Thoracic aorta (tissue), 2 donors: ENCODE results near the gene FOXJ1. TPM values are rescaled to one million over a fixed set of nuclear protein-coding genes. Genes with fewer than 3 reads are reported as not detected.

ENCODE experiments used
- ATAC-seq: fragments of 150-250 bp; one replicate; pipeline ENCODE4 v1.8.0; 2017; ENCODE audit warnings: low read depth; ENCODE audit not compliant: insufficient number of reproducible peaks, low FRiP score
- DNase-seq: peaks from one replicate; pipeline ENCODE4 v3.0.0-alpha.2; 2020; ENCODE audit warnings: low spot score
- H3K27ac ChIP-seq, 2 donors: fragments of 200-600 bp; sonication (generic); 1 replicate in 1 of 2; 2 replicates in 1 of 2; pipeline ENCODE4 v1.5.1; 2016; ENCODE audit warnings: mild to moderate bottlenecking in 2 of 2, moderate library complexity in 2 of 2
- H3K27me3 ChIP-seq: fragments of 200-600 bp; sonication (generic); replicated peaks from 2 replicates; pipeline ENCODE4 v1.6.0; 2016; ENCODE audit warnings: mild to moderate bottlenecking; ENCODE audit not compliant: insufficient read depth
- H3K36me3 ChIP-seq: fragments of 200-600 bp; sonication (generic); one replicate; pipeline ENCODE4 v1.5.1; 2016
- H3K4me1 ChIP-seq, 2 donors: fragments of 200-600 bp; sonication (generic); 1 replicate in 1 of 2; 2 replicates in 1 of 2; pipeline versions ENCODE4 v1.5.1 to v1.6.0; 2016; ENCODE audit warnings: low read depth in 2 of 2, mild to moderate bottlenecking in 1 of 2; ENCODE audit not compliant: control insufficient read depth in 1 of 2
- H3K4me3 ChIP-seq: fragments of 200-600 bp; sonication (generic); 2 replicates; pipeline ENCODE4 v1.5.1; 2016; ENCODE audit warnings: mild to moderate bottlenecking
- H3K9me3 ChIP-seq: fragments of 200-600 bp; sonication (generic); 2 replicates; pipeline ENCODE4 v1.5.1; 2016
- total RNA-seq, 2 donors: library from RNA; depleted of rRNA; stranded (reverse); fragments of >200 nt; gene quantifications; one replicate each; pipeline versions ENCODE4 v1.1.0 to v1.2.3, GENCODE V29; 2016
- TF ChIP-seq, protein P1 (sequence below): fragments of 200-600 bp; sonication (generic); IDR thresholded peaks from one replicate; pipeline ENCODE4 v1.5.1; 2019; ENCODE audit warnings: antibody characterized with exemption

FOXJ1 gene
- total RNA-seq, 2 donors from 2014 or later: not detected

DNA sequence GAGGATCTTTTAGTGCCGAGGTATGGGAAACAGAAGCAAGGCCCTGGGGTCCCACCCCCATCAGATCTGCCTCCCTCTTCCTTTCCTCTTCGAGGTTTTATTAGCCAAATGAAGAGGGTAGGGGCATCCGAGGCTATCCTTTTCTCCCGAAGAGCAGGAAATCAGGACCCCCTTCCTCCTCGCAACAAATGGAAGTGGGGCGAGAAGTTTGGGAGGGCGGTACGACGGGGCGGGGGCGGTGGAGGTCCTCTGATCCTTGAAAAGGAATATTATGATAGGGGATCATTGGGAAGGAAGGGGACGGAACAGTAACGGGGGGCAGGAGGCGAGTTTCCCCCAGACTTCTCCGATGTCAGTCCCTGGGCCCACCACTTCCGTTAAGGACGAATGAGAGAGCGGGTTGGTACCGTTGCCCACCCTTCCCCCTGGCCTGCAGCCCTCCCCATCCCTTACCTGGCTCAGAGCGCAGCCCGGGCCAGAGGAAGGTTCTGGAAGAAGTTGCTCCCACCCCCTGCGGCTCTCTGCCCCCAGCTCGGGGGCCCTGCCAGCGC, 309 bp downstream of the FOXJ1 start:
- Histone ChIP-seq H3K36me3 (no peaks in the 10 kb centered on the region), H3K27ac (no peak overlapping the region), H3K27me3 (peaks cover 17% of the 10 kb centered on the region), H3K9me3 (no peaks in the 10 kb centered on the region), H3K4me1 (peaks cover 0 to 42% of the 10 kb centered on the region in 2 donors), H3K4me3 (peak overlapping the region; percentile 77)
- no peak for ATAC-seq
- TF ChIP-seq, protein P1, sequence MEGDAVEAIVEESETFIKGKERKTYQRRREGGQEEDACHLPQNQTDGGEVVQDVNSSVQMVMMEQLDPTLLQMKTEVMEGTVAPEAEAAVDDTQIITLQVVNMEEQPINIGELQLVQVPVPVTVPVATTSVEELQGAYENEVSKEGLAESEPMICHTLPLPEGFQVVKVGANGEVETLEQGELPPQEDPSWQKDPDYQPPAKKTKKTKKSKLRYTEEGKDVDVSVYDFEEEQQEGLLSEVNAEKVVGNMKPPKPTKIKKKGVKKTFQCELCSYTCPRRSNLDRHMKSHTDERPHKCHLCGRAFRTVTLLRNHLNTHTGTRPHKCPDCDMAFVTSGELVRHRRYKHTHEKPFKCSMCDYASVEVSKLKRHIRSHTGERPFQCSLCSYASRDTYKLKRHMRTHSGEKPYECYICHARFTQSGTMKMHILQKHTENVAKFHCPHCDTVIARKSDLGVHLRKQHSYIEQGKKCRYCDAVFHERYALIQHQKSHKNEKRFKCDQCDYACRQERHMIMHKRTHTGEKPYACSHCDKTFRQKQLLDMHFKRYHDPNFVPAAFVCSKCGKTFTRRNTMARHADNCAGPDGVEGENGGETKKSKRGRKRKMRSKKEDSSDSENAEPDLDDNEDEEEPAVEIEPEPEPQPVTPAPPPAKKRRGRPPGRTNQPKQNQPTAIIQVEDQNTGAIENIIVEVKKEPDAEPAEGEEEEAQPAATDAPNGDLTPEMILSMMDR: no peak
- no peak for DNase-seq

GRCh38 chr17:76139801-76140660, 1.0 kb downstream of the FOXJ1 start:
- H3K9me3 ChIP-seq: no peaks in the 10 kb centered on the region
- peak overlapping the region in 1 of 2 donors; percentile 27 for H3K27ac ChIP-seq
- peak overlapping the region; percentile 77 for H3K4me3 ChIP-seq
- peaks cover 0 to 42% of the 10 kb centered on the region in 2 donors for H3K4me1 ChIP-seq
- peaks cover 17% of the 10 kb centered on the region for H3K27me3 ChIP-seq
- no peaks in the 10 kb centered on the region for H3K36me3 ChIP-seq
- TF ChIP-seq, protein P1: no peak
- no peak for ATAC-seq
- DNase-seq: no peak

GRCh38 chr17:76138896-76139752, 1.9 kb downstream of the FOXJ1 start:
- Histone ChIP-seq H3K27ac (peak overlapping the region in 1 of 2 donors; percentile 27), H3K9me3 (no peaks in the 10 kb centered on the region), H3K4me1 (peaks cover 0 to 42% of the 10 kb centered on the region in 2 donors), H3K27me3 (peaks cover 17% of the 10 kb centered on the region), H3K36me3 (no peaks in the 10 kb centered on the region), H3K4me3 (peak overlapping the region; percentile 77)
- no peak for DNase-seq
- ATAC-seq: no peak
- TF ChIP-seq, protein P1: no peak

GRCh38 chr17:76138234-76138895, 2.7 kb downstream of the FOXJ1 start:
- H3K27ac ChIP-seq: no peak overlapping the region
- ATAC-seq: no peak
- TF ChIP-seq, protein P1: no peak
- no peaks in the 10 kb centered on the region for H3K36me3 ChIP-seq
- peaks cover 0 to 42% of the 10 kb centered on the region in 2 donors for H3K4me1 ChIP-seq
- no peak for DNase-seq
- peaks cover 17% of the 10 kb centered on the region for H3K27me3 ChIP-seq
- H3K4me3 ChIP-seq: no peak overlapping the region
- H3K9me3 ChIP-seq: no peaks in the 10 kb centered on the region
